SJSA1 (cell line): ENCODE measurements around the gene RAC2. TPM values are rescaled to one million over a fixed set of nuclear protein-coding genes. Genes with fewer than 3 reads are reported as not detected.
A peak's percentile ranks its signal among the peaks of the same experiment; 100 is the strongest.
"Not testable (repeated sequence)": the region's sequence is repeated elsewhere in the genome, so short reads cannot be mapped to it uniquely, and the experiment has no call there.

Experiments used
- DNase-seq, 2 experiments: peaks; one replicate each; pipeline ENCODE4 v3.0.0-alpha.2; 2015 to 2020; ENCODE audit warnings: low spot score in 2 of 2, low read depth in 1 of 2
- H3K27ac ChIP-seq: fragments of 250-450 bp; sonication (Bioruptor Pico); 2 replicates; pipeline ENCODE4 v1.5.1; 2020; ENCODE audit warnings: mild to moderate bottlenecking, moderate library complexity
- H3K27me3 ChIP-seq: fragments of 250-450 bp; sonication (Bioruptor Pico); replicated peaks from 2 replicates; pipeline ENCODE4 v1.5.1; 2020; ENCODE audit warnings: mild to moderate bottlenecking, moderate library complexity
- H3K36me3 ChIP-seq: fragments of 250-450 bp; sonication (Bioruptor Pico); 2 replicates; pipeline ENCODE4 v1.5.1; 2020; ENCODE audit warnings: mild to moderate bottlenecking
- H3K4me1 ChIP-seq: fragments of 250-450 bp; sonication (Bioruptor Pico); replicated peaks from 2 replicates; pipeline ENCODE4 v1.6.1; 2021; ENCODE audit warnings: mild to moderate bottlenecking
- H3K4me3 ChIP-seq: fragments of 250-450 bp; sonication (Bioruptor Pico); 2 replicates; pipeline ENCODE4 v1.5.1; 2020; ENCODE audit warnings: mild to moderate bottlenecking
- H3K9me3 ChIP-seq: fragments of 250-450 bp; sonication (Bioruptor Pico); replicated peaks from 2 replicates; pipeline ENCODE4 v1.5.1; 2020; ENCODE audit warnings: mild to moderate bottlenecking
- total RNA-seq: library from RNA; depleted of rRNA; stranded (reverse); fragments of >200 nt; shearing (Covaris generic); gene quantifications from 2 replicates; pipeline ENCODE4 v1.2.3, GENCODE V29; 2014

Gene RAC2
- total RNA-seq, 1 experiment from 2014 or later, result 2.1 TPM

DNA sequence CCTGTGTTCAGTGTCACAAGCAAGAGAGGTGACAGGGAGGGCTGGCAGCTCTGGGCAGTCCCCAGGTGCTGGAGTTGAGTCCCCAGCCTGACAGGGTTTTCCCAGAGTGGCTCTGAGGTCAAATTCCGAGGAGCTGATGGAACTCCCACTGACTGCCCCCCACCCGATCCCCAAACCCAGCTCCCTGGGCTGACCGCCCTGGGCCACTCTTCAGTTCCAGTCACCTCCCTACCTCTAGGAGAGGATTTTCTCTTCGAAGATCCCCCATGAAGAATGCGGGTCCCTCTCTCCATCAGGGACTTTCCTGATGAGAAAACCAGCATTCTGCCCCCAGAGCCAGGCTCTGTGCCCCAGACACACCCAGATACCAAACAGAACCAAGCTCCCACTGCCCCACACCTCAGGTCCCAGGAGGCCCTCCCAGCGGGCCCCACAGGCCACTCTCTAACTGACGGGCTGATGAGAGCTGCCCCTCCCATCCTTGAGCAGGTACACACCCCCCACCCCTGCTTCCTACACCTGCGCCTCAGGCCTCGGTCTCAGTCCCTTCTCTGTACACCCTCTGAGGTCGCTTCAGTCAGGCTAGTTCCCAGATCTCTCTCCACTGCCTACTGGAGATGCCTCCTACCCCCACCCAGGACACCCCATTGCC, 12.1 kb upstream of the RAC2 start:
- no peak overlapping the region for H3K4me3 ChIP-seq
- no peaks in the 10 kb centered on the region for H3K9me3 ChIP-seq
- H3K27ac ChIP-seq, result no peak overlapping the region
- H3K27me3 ChIP-seq, result no peaks in the 10 kb centered on the region
- no peaks in the 10 kb centered on the region for H3K36me3 ChIP-seq
- no peak for DNase-seq
- H3K4me1 ChIP-seq, result peaks cover 15% of the 10 kb centered on the region

DNA sequence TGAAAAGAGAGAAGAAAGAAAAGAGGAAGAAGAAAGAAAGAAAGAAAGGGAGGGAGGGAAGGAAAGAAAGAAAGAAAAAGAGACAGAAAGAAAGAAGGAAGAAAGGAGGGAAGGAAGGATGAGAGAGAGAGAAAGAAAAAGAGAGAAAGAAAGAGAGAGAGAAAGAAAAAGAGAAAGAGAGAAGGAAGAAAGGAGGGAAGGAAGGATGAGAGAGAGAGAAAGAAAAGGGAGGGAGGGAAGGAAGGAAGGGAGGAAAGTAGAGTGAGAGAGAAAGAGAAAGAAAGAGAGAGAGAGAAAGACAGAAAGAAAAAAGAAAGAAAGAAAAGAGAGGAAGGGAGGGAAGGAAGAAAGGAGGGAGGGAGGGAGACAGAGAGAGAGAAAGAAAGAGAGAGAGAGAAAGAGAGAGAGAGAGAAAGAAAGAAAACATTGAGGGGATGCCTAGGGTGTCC, 11.5 kb upstream of the RAC2 start:
- no peak overlapping the region for H3K4me3 ChIP-seq
- DNase-seq, result no peak
- no peak overlapping the region for H3K27ac ChIP-seq
- H3K4me1 ChIP-seq, result peaks cover 15% of the 10 kb centered on the region
- no peaks in the 10 kb centered on the region for H3K9me3 ChIP-seq
- H3K27me3 ChIP-seq, result no peaks in the 10 kb centered on the region
- H3K36me3 ChIP-seq, result no peaks in the 10 kb centered on the region

DNA sequence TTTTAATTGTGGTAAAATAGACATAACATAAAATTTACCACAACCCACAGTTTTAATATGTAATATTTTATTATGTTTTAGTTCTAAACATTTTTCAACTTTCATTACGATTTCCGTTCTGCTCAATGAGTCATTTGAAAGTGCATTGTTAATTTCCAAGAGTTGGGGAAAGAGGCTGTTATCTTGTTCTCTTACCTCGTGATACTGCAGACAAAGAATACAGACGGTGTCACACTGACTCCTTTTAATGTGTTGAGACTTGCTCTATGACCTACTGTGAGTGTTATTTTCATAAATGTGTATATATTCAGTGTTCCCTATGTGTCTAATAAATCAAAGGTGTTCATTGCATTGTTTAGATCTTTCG, 10.8 kb upstream of the RAC2 start:
- no peak overlapping the region for H3K27ac ChIP-seq
- H3K9me3 ChIP-seq, result no peaks in the 10 kb centered on the region
- peaks cover 15% of the 10 kb centered on the region for H3K4me1 ChIP-seq
- DNase-seq, result peak in 1 of 2 experiments; percentile 31
- H3K27me3 ChIP-seq, result no peaks in the 10 kb centered on the region
- H3K4me3 ChIP-seq, result no peak overlapping the region
- no peaks in the 10 kb centered on the region for H3K36me3 ChIP-seq

DNA sequence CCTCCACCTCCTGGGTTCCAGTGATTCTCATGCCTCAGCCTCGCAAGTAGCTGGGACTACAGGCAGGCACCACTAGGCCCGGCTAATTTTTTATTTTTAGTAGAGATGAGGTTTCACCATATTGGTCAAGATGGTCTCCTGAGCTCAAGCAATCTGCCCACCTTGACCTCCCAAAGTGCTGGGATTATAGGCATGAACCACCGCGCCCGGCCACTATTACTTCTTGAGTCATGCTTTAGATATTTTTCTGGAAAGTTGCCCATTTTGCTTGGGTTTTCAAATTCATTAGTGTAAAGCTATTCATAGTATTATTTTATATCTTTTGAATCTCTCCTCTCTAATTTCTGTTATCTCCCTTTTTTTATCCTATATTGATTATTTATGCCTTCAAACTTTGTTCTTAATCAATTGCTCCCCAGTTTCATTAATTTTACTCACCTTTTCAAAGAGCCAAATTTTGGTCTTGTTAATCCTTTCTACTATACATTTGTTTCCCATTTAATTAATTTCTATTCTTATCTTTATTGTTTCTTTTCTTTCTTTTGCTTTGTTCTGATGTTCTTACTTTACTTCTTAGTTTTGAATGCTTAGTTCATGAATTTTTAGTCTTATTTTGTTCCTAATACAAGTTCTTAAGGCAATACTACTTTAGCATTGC, 10.3 kb upstream of the RAC2 start:
- H3K27ac ChIP-seq, result no peak overlapping the region

DNA sequence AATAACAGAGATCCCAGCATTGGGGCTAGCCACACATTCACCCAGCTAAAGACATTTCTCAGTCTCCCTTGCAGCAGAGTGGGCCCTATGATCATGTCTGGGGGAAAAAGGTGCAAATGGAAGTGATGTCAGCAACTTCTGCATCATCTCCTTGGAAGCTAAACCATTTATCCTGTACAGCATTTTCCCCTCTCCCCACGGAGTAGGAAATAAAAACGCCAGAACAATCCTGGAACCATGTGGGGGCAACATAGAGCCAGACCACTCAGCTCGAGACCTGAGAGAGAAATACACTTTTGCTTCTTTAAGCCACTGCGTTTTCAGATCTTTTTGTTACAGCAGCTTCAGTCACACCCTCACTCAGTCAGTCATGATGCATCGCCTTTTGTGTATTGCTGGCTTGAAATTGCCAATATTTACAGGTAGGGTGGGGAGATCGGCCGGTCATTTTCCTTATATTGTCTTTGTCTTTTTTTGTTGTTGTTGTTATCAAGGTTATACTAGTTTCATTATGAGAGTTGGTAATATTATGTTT, 9.1 kb upstream of the RAC2 start:
- DNase-seq, result no peak

More for the DNA sequence above, 10.3 kb upstream of the RAC2 start:
- peaks cover 10% of the 10 kb centered on the region for H3K4me1 ChIP-seq
- H3K4me3 ChIP-seq, result no peak overlapping the region
- no peaks in the 10 kb centered on the region for H3K36me3 ChIP-seq
- H3K27me3 ChIP-seq, result no peaks in the 10 kb centered on the region
- DNase-seq, result peak in 1 of 2 experiments; percentile 54
- H3K9me3 ChIP-seq, result no peaks in the 10 kb centered on the region

GRCh38 chr22:37251836-37252235, 7.8 kb upstream of the RAC2 start:
- not testable (repeated sequence) for DNase-seq, H3K27ac ChIP-seq, H3K9me3 ChIP-seq, H3K4me3 ChIP-seq, H3K36me3 ChIP-seq, H3K4me1 ChIP-seq, H3K27me3 ChIP-seq

More for the DNA sequence above, 9.1 kb upstream of the RAC2 start:
- Histone ChIP-seq H3K36me3 (no peaks in the 10 kb centered on the region), H3K4me3 (no peak overlapping the region), H3K27ac (no peak overlapping the region), H3K4me1 (peaks cover 6% of the 10 kb centered on the region), H3K9me3 (no peaks in the 10 kb centered on the region), H3K27me3 (no peaks in the 10 kb centered on the region)

DNA sequence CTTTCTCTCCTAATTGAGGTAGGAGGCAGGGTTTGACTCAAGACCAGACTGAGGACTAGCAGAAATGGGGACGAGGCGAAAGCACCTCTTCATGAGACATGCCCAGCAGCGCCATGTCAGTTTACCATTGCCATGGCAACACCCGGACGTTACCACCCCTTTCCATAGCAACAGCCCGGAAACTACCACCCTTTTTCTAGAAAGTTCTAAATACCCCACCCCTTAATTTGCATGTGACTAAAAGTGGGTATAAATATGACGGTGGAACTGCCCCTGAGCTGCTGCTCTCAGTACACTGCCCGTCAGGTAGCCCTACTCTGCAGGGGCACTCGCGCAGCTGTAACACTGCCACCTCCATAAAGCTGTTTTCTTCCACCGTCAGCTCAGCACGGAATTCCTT, 5.9 kb upstream of the RAC2 start:
- Histone ChIP-seq H3K9me3 (no peaks in the 10 kb centered on the region), H3K27me3 (no peaks in the 10 kb centered on the region), H3K4me1 (peaks cover 3% of the 10 kb centered on the region), H3K27ac (no peak overlapping the region), H3K4me3 (no peak overlapping the region), H3K36me3 (no peaks in the 10 kb centered on the region)
- DNase-seq, result no peak

- H3K4me1 ChIP-seq, result peaks cover 7% of the 10 kb centered on the region
- H3K27me3 ChIP-seq, result no peaks in the 10 kb centered on the region
- no peaks in the 10 kb centered on the region for H3K9me3 ChIP-seq
- H3K4me3 ChIP-seq, result no peak overlapping the region
- H3K36me3 ChIP-seq, result no peaks in the 10 kb centered on the region
- peak in 1 of 2 experiments; percentile 45 for DNase-seq
- no peak overlapping the region for H3K27ac ChIP-seq
Observed at GRCh38 chr22:37248251-37248650, 4.2 kb upstream of the RAC2 start.

- Histone ChIP-seq H3K4me3 (no peak overlapping the region), H3K27ac (no peak overlapping the region), H3K36me3 (no peaks in the 10 kb centered on the region), H3K4me1 (peaks cover 17% of the 10 kb centered on the region), H3K9me3 (no peaks in the 10 kb centered on the region), H3K27me3 (no peaks in the 10 kb centered on the region)
- DNase-seq, result no peak
Observed at GRCh38 chr22:37245740-37246139, 1.7 kb upstream of the RAC2 start.

GRCh38 chr22:37244922-37245722, 1.1 kb upstream of the RAC2 start:
- no peak overlapping the region for H3K27ac ChIP-seq
- H3K27me3 ChIP-seq, result no peaks in the 10 kb centered on the region
- DNase-seq, result no peak
- H3K9me3 ChIP-seq, result no peaks in the 10 kb centered on the region
- no peaks in the 10 kb centered on the region for H3K36me3 ChIP-seq
- H3K4me3 ChIP-seq, result no peak overlapping the region
- H3K4me1 ChIP-seq, result peaks cover 17% of the 10 kb centered on the region

DNA sequence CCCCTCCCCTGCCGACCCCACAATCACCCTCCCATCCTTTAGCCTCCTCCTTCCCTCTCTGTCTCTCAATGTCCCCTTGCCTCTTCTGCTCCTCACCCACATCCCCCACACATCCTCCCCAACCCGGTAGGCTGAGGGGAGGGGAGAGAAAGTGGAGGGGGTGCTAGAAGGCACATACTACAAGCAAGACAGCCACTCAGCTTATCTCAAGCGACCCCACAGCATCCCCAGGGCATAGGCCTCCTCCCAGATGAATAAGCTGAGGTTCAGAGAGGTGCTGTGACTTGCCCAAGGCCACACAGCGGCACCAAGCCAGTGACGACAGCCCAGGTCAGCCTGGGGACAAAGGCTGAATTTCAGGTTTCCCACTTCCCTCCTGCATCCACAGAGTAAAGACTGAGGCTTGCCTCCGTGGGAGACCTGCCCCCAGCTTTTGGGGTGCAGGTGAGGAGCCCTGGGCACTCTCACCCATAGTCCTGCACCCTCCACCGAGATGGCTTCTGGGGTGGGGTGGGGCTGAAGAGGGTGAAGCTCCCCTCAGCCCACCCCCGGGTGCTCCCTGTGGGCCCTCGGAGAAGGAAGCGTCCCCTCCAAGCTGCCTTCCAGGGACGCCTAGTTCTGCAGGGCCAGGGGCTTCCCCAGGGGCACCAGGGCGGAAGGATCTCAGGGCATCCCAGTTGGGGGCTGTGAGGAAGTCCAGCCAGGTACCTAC, 511 bp downstream of the RAC2 start:
- no peaks in the 10 kb centered on the region for H3K27me3 ChIP-seq
- H3K36me3 ChIP-seq, result no peaks in the 10 kb centered on the region
- no peaks in the 10 kb centered on the region for H3K9me3 ChIP-seq
- peaks cover 17% of the 10 kb centered on the region for H3K4me1 ChIP-seq
- H3K27ac ChIP-seq, result no peak overlapping the region
- H3K4me3 ChIP-seq, result peak overlapping the region; percentile 22
- DNase-seq, result no peak

DNA sequence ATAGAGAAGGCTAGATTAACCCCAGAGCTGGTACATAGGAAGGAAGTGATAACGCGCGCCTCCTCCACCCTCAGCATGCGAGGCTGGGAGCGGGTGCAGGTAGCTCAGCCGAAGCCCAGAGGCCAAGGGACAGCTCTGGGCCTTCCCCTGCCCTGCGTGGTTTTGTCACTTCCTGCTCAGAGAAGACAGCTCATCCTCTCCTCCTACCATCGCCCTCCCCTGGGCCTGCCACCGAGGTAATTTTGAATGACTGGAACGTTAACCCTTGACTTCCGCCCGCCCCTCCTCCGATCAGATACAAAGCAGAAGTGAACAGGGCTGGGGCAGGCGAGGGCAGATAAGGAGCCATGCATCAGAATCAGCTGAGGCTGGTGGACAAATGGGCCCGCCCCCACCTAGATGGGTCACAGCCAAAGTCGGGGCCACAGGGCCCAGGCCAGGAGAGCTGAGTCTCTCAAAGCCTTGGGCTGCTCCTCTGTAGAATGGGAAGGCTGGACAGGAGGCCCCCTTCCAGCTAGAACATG, 1.6 kb downstream of the RAC2 start:
- DNase-seq, result no peak
- no peaks in the 10 kb centered on the region for H3K36me3 ChIP-seq
- no peaks in the 10 kb centered on the region for H3K9me3 ChIP-seq
- peaks cover 17% of the 10 kb centered on the region for H3K4me1 ChIP-seq
- no peak overlapping the region for H3K4me3 ChIP-seq
- H3K27me3 ChIP-seq, result no peaks in the 10 kb centered on the region
- no peak overlapping the region for H3K27ac ChIP-seq

GRCh38 chr22:37241351-37242142, 2.5 kb downstream of the RAC2 start:
- no peak overlapping the region for H3K4me3 ChIP-seq
- DNase-seq, result no peak
- H3K4me1 ChIP-seq, result peaks cover 17% of the 10 kb centered on the region
- H3K27ac ChIP-seq, result no peak overlapping the region
- no peaks in the 10 kb centered on the region for H3K9me3 ChIP-seq
- H3K36me3 ChIP-seq, result no peaks in the 10 kb centered on the region
- no peaks in the 10 kb centered on the region for H3K27me3 ChIP-seq
